Effector memory CD8-positive, alpha-beta T cell (primary cell): Measurements from ENCODE around the gene VAMP1.

Source experiments
- ATAC-seq: fragments of 150-1000 bp; cut with Tn5 transposase; replicated peaks from 2 replicates; pipeline ENCODE4 v1.10.0; 2021; ENCODE audit warnings: mild to moderate bottlenecking, moderate library complexity
- DNase-seq, 3 experiments: peaks; one replicate each; pipeline ENCODE4 v3.0.0; 2021
- H3K27ac Mint-ChIP-seq, 2 donors: one replicate each; pipeline ENCODE4 v1.8.0; 2022; ENCODE audit warnings: mild to moderate bottlenecking in 2 of 2, mixed read lengths in 2 of 2, moderate library complexity in 2 of 2
- H3K27me3 Mint-ChIP-seq, 2 donors: one replicate each; pipeline ENCODE4 v1.8.0; 2022; ENCODE audit warnings: mixed read lengths in 2 of 2
- H3K36me3 Mint-ChIP-seq: one replicate; pipeline ENCODE4 v1.8.0; 2022; ENCODE audit warnings: mild to moderate bottlenecking, moderate library complexity, mixed read lengths; ENCODE audit not compliant: insufficient read depth
- H3K4me1 Mint-ChIP-seq, 2 donors: one replicate each; pipeline ENCODE4 v1.8.0; 2022; ENCODE audit warnings: low read depth in 2 of 2, mixed read lengths in 2 of 2
- H3K4me3 Mint-ChIP-seq, 2 donors: one replicate each; pipeline ENCODE4 v1.8.0; 2022; ENCODE audit warnings: mild to moderate bottlenecking in 2 of 2, mixed read lengths in 2 of 2, moderate library complexity in 2 of 2
- H3K9me3 Mint-ChIP-seq, 2 donors: one replicate each; pipeline ENCODE4 v1.8.0; 2022; ENCODE audit warnings: mixed read lengths in 2 of 2

VAMP1 gene

GRCh38 chr12:6452245-6452943 lies 18.1 kb downstream of the VAMP1 start:
- Mint-ChIP-seq H3K27me3 (no peaks in the 10 kb centered on the region), H3K36me3 (peaks cover 71% of the 10 kb centered on the region), H3K4me3 (peak overlapping the region; percentile 100), H3K4me1 (peaks cover 44 to 55% of the 10 kb centered on the region in 2 donors), H3K27ac (peak overlapping the region; percentile 100), H3K9me3 (no peaks in the 10 kb centered on the region)
- no peak for DNase-seq
- ATAC-seq: peak; percentile 2

GRCh38 chr12:6451348-6452244 lies 18.9 kb downstream of the VAMP1 start, which contains the start of gene TAPBPL:
TSS of gene TAPBPL (plus strand) at chr12:6452042. CDS start at chr12:6452249, 207 bp downstream.
- DNase-seq (peak; percentile 72 to 75 (median 73)), ATAC-seq (peak; percentile 93)
- peak within 1 kb of the TSS; percentile 100 for H3K27ac Mint-ChIP-seq
- peak within 1 kb of the TSS; percentile 100 for H3K4me3 Mint-ChIP-seq
- peaks cover 47 to 58% of the 10 kb centered on the region in 2 donors for H3K4me1 Mint-ChIP-seq
- H3K9me3 Mint-ChIP-seq: no peaks in the 10 kb centered on the region
- peaks cover 63% of the 10 kb centered on the region for H3K36me3 Mint-ChIP-seq
- H3K27me3 Mint-ChIP-seq: no peaks in the 10 kb centered on the region

GRCh38 chr12:6450869-6451347 lies 19.6 kb downstream of the VAMP1 start:
- ATAC-seq: no peak
- peak overlapping the region; percentile 100 for H3K27ac Mint-ChIP-seq
- H3K4me1 Mint-ChIP-seq: peaks cover 48 to 61% of the 10 kb centered on the region in 2 donors
- H3K4me3 Mint-ChIP-seq: peak overlapping the region; percentile 100
- DNase-seq: no peak
- H3K36me3 Mint-ChIP-seq: peaks cover 56% of the 10 kb centered on the region
- no peaks in the 10 kb centered on the region for H3K27me3 Mint-ChIP-seq
- H3K9me3 Mint-ChIP-seq: no peaks in the 10 kb centered on the region

- peaks cover 53% of the 10 kb centered on the region for H3K36me3 Mint-ChIP-seq
- H3K9me3 Mint-ChIP-seq: no peaks in the 10 kb centered on the region
- peak overlapping the region; percentile 100 for H3K4me3 Mint-ChIP-seq
- H3K4me1 Mint-ChIP-seq: peaks cover 50 to 58% of the 10 kb centered on the region in 2 donors
- ATAC-seq: no peak
- peak overlapping the region; percentile 100 for H3K27ac Mint-ChIP-seq
- no peak for DNase-seq
- H3K27me3 Mint-ChIP-seq: no peaks in the 10 kb centered on the region
These were observed 20.2 kb downstream of the VAMP1 start for GRCh38 chr12:6450091-6450868.

- ATAC-seq (peak; percentile 75), DNase-seq (no peak)
- Mint-ChIP-seq H3K36me3 (peaks cover 12% of the 10 kb centered on the region), H3K4me1 (peaks cover 39 to 54% of the 10 kb centered on the region in 2 donors), H3K27me3 (no peaks in the 10 kb centered on the region), H3K27ac (peak within 1 kb of the TSS; percentile 83 to 93), H3K4me3 (peak within 1 kb of the TSS; percentile 99), H3K9me3 (no peaks in the 10 kb centered on the region)
These were observed 25.5 kb downstream of the VAMP1 start, which contains the start of gene CD27 for GRCh38 chr12:6444704-6445688. TSS of gene CD27 (plus strand) at chr12:6444955. CDS start at chr12:6445096, 141 bp downstream.

- no peak for DNase-seq
- Mint-ChIP-seq H3K36me3 (peaks cover 12% of the 10 kb centered on the region), H3K27ac (peak overlapping the region; percentile 70 to 83), H3K27me3 (no peaks in the 10 kb centered on the region), H3K4me1 (peaks cover 39 to 54% of the 10 kb centered on the region in 2 donors), H3K4me3 (peak overlapping the region; percentile 54 to 99), H3K9me3 (no peaks in the 10 kb centered on the region)
- peak; percentile 4 for ATAC-seq
These were observed 26.4 kb downstream of the VAMP1 start for GRCh38 chr12:6444031-6444430.

- no peak for DNase-seq
- peak; percentile 35 for ATAC-seq
- Mint-ChIP-seq H3K27me3 (no peaks in the 10 kb centered on the region), H3K36me3 (peaks cover 12% of the 10 kb centered on the region), H3K4me3 (peak overlapping the region; percentile 54 to 99), H3K27ac (peak overlapping the region; percentile 70 to 83), H3K9me3 (no peaks in the 10 kb centered on the region), H3K4me1 (peaks cover 39 to 53% of the 10 kb centered on the region in 2 donors)
These were observed 27.0 kb downstream of the VAMP1 start for GRCh38 chr12:6443361-6443983.

- H3K4me3 Mint-ChIP-seq: peak overlapping the region; percentile 13 to 99
- peaks cover 34 to 47% of the 10 kb centered on the region in 2 donors for H3K4me1 Mint-ChIP-seq
- peak overlapping the region in 1 of 2 donors; percentile 83 for H3K27ac Mint-ChIP-seq
- ATAC-seq (no peak), DNase-seq (no peak)
- peaks cover 12% of the 10 kb centered on the region for H3K36me3 Mint-ChIP-seq
- no peaks in the 10 kb centered on the region for H3K27me3 Mint-ChIP-seq
- H3K9me3 Mint-ChIP-seq: no peaks in the 10 kb centered on the region
These were observed 27.6 kb downstream of the VAMP1 start for GRCh38 chr12:6442836-6443235.

- ATAC-seq (no peak), DNase-seq (no peak)
- H3K4me3 Mint-ChIP-seq: peak overlapping the region in 1 of 2 donors; percentile 38
- H3K27ac Mint-ChIP-seq: peak overlapping the region in 1 of 2 donors; percentile 83
- H3K4me1 Mint-ChIP-seq: peaks cover 19 to 27% of the 10 kb centered on the region in 2 donors
- no peaks in the 10 kb centered on the region for H3K27me3 Mint-ChIP-seq
- no peaks in the 10 kb centered on the region for H3K9me3 Mint-ChIP-seq
- H3K36me3 Mint-ChIP-seq: peaks cover 11% of the 10 kb centered on the region
These were observed 30.1 kb downstream of the VAMP1 start for GRCh38 chr12:6440391-6440790.

GRCh38 chr12:6438345-6438744 lies 32.1 kb downstream of the VAMP1 start:
- DNase-seq (no peak), ATAC-seq (no peak)
- no peak overlapping the region for H3K4me3 Mint-ChIP-seq
- no peaks in the 10 kb centered on the region for H3K27me3 Mint-ChIP-seq
- no peaks in the 10 kb centered on the region for H3K9me3 Mint-ChIP-seq
- H3K4me1 Mint-ChIP-seq: peaks cover 9 to 29% of the 10 kb centered on the region in 2 donors
- H3K27ac Mint-ChIP-seq: no peak overlapping the region
- peaks cover under 1% of the 10 kb centered on the region for H3K36me3 Mint-ChIP-seq

GRCh38 chr12:6437586-6437985 lies 32.9 kb downstream of the VAMP1 start:
- Mint-ChIP-seq H3K36me3 (no peaks in the 10 kb centered on the region), H3K27me3 (no peaks in the 10 kb centered on the region), H3K9me3 (no peaks in the 10 kb centered on the region), H3K27ac (no peak overlapping the region), H3K4me1 (peaks cover 7 to 33% of the 10 kb centered on the region in 2 donors), H3K4me3 (no peak overlapping the region)
- ATAC-seq: no peak
- no peak for DNase-seq
